Astrocyte (in vitro differentiated cells and primary cell): ENCODE results near the gene RTTN. TPM values are rescaled to one million over a fixed set of nuclear protein-coding genes. Genes with fewer than 3 reads are reported as not detected.

Experiments
- DNase-seq: peaks from one replicate; pipeline ENCODE4 v3.0.0-alpha.2; 2010; ENCODE audit warnings: low read depth
- FAIRE-seq: peaks from 2 replicates; lab custom pipeline; 2011; peaks lifted over from hg19 to GRCh38; lab: Jason Lieb, UNC
- H2AFZ ChIP-seq: 2 replicates; pipeline ENCODE4 v1.6.0; 2012; ENCODE audit warnings: low read depth, low read length, inconsistent platforms
- H3K27ac ChIP-seq: 2 replicates; pipeline ENCODE4 v1.5.1; 2011; ENCODE audit warnings: low read depth, low read length, inconsistent platforms
- H3K27me3 ChIP-seq: 2 replicates; pipeline ENCODE4 v1.6.0; 2011; ENCODE audit warnings: low read length, inconsistent platforms; ENCODE audit not compliant: insufficient read depth
- H3K36me3 ChIP-seq: 2 replicates; pipeline ENCODE4 v1.5.1; 2011; ENCODE audit warnings: low read length, inconsistent platforms; ENCODE audit not compliant: insufficient read depth
- H3K4me1 ChIP-seq: 2 replicates; pipeline ENCODE4 v1.5.1; 2011; ENCODE audit warnings: low read length, inconsistent platforms; ENCODE audit not compliant: insufficient read depth
- H3K4me2 ChIP-seq: 2 replicates; pipeline ENCODE4 v1.6.0; 2012; ENCODE audit warnings: low read length, inconsistent platforms
- H3K4me3 ChIP-seq: 2 replicates; pipeline ENCODE4 v1.5.1; 2011; ENCODE audit warnings: low read depth, mild to moderate bottlenecking, low read length, inconsistent platforms; ENCODE audit not compliant: insufficient read depth
- H3K79me2 ChIP-seq: 2 replicates; pipeline ENCODE4 v1.6.0; 2012; ENCODE audit warnings: mild to moderate bottlenecking, low read length, inconsistent platforms; ENCODE audit not compliant: insufficient read depth
- H3K9ac ChIP-seq: 2 replicates; pipeline ENCODE4 v1.6.0; 2012; ENCODE audit warnings: mild to moderate bottlenecking, low read length, inconsistent platforms
- H3K9me3 ChIP-seq: 2 replicates; pipeline ENCODE4 v1.5.1; 2012; ENCODE audit warnings: low read depth, mild to moderate bottlenecking, low read length, inconsistent platforms; ENCODE audit not compliant: insufficient read depth
- H4K20me1 ChIP-seq: 2 replicates; pipeline ENCODE4 v1.6.0; 2012; ENCODE audit warnings: low read length, inconsistent platforms; ENCODE audit not compliant: insufficient read depth
- H3K27ac Mint-ChIP-seq: one replicate; pipeline ENCODE4 v1.8.0; 2021; ENCODE audit warnings: mild to moderate bottlenecking, mixed read lengths; ENCODE audit not compliant: unreplicated experiment
- H3K27me3 Mint-ChIP-seq: one replicate; pipeline ENCODE4 v1.8.0; 2021; ENCODE audit warnings: low read depth, mixed read lengths; ENCODE audit not compliant: unreplicated experiment
- H3K36me3 Mint-ChIP-seq: one replicate; pipeline ENCODE4 v1.8.0; 2021; ENCODE audit warnings: low read depth, mixed read lengths; ENCODE audit not compliant: unreplicated experiment
- H3K4me1 Mint-ChIP-seq: one replicate; pipeline ENCODE4 v1.8.0; 2021; ENCODE audit warnings: low read depth, mixed read lengths; ENCODE audit not compliant: unreplicated experiment
- H3K4me3 Mint-ChIP-seq: one replicate; pipeline ENCODE4 v1.8.0; 2021; ENCODE audit warnings: mild to moderate bottlenecking, moderate library complexity, mixed read lengths; ENCODE audit not compliant: unreplicated experiment
- H3K9me3 Mint-ChIP-seq: one replicate; pipeline ENCODE4 v1.8.0; 2021; ENCODE audit warnings: mild to moderate bottlenecking, mixed read lengths; ENCODE audit not compliant: unreplicated experiment
- EZH2 ChIP-seq: IDR thresholded peaks from 2 replicates; pipeline ENCODE4 v1.6.1; 2012; ENCODE audit warnings: mild to moderate bottlenecking, low read length, inconsistent platforms; ENCODE audit not compliant: insufficient read depth
- total RNA-seq: library from RNA; stranded (reverse); gene quantifications from 2 replicates; pipeline ENCODE4 v1.2.1, GENCODE V29; 2021
- TF ChIP-seq, protein P1 (sequence below): IDR thresholded peaks from 2 replicates; pipeline ENCODE4 v1.5.1; 2011; ENCODE audit warnings: low read depth, mild to moderate bottlenecking, inconsistent platforms, low read length, moderate library complexity; ENCODE audit not compliant: insufficient read depth

RTTN gene
- total RNA-seq, 1 donor from 2014 or later: 6.3 TPM

- H2AFZ ChIP-seq: no peak overlapping the region
- no peaks in the 10 kb centered on the region for H3K4me1 ChIP-seq
- H3K27me3 Mint-ChIP-seq: peaks cover 7% of the 10 kb centered on the region
- FAIRE-seq: no peak
- peaks cover 6% of the 10 kb centered on the region for H3K9me3 Mint-ChIP-seq
- no peak overlapping the region for H3K27ac Mint-ChIP-seq
- H3K36me3 Mint-ChIP-seq: peaks cover 1% of the 10 kb centered on the region
- H4K20me1 ChIP-seq: no peaks in the 10 kb centered on the region
- H3K4me3 Mint-ChIP-seq: no peak overlapping the region
- TF ChIP-seq EZH2: no peak
- TF ChIP-seq, protein P1, sequence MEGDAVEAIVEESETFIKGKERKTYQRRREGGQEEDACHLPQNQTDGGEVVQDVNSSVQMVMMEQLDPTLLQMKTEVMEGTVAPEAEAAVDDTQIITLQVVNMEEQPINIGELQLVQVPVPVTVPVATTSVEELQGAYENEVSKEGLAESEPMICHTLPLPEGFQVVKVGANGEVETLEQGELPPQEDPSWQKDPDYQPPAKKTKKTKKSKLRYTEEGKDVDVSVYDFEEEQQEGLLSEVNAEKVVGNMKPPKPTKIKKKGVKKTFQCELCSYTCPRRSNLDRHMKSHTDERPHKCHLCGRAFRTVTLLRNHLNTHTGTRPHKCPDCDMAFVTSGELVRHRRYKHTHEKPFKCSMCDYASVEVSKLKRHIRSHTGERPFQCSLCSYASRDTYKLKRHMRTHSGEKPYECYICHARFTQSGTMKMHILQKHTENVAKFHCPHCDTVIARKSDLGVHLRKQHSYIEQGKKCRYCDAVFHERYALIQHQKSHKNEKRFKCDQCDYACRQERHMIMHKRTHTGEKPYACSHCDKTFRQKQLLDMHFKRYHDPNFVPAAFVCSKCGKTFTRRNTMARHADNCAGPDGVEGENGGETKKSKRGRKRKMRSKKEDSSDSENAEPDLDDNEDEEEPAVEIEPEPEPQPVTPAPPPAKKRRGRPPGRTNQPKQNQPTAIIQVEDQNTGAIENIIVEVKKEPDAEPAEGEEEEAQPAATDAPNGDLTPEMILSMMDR: no peak
- no peaks in the 10 kb centered on the region for H3K79me2 ChIP-seq
- H3K36me3 ChIP-seq: no peaks in the 10 kb centered on the region
- no peak overlapping the region for H3K4me2 ChIP-seq
- H3K27me3 ChIP-seq: no peaks in the 10 kb centered on the region
- no peak overlapping the region for H3K4me3 ChIP-seq
- H3K9me3 ChIP-seq: peaks cover 6% of the 10 kb centered on the region
- H3K4me1 Mint-ChIP-seq: no peaks in the 10 kb centered on the region
- no peak overlapping the region for H3K9ac ChIP-seq
- no peak overlapping the region for H3K27ac ChIP-seq
- DNase-seq: no peak
Observed at GRCh38 chr18:70227438-70227837, 22.0 kb upstream of the RTTN start.

DNA sequence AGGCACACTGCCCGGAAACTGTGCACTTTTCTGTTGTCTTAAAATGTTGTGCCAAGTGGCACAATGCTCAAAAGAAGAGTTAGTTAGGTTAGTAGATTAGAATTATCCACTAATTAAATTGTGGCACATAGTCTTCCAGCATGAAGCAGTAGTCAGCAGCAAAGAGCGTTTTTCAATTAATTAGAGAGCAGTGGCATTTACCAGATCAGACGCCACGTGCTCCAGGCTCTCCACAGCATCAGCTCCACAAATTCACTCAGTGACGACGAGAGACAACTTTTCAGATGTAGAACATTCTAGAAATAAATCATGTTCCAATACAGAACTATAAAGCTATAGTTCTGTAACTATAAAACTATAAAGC is 16.4 kb upstream of the RTTN start:
- no peak for TF ChIP-seq EZH2
- TF ChIP-seq, protein P1: no peak
- Histone ChIP-seq H3K9me3 (no peaks in the 10 kb centered on the region), H3K9ac (no peak overlapping the region), H3K4me3 (no peak overlapping the region), H3K27me3 (peaks cover 13% of the 10 kb centered on the region), H3K4me1 (no peaks in the 10 kb centered on the region), H3K27ac (no peak overlapping the region), H3K79me2 (no peaks in the 10 kb centered on the region), H2AFZ (peak overlapping the region; percentile 88), H4K20me1 (no peaks in the 10 kb centered on the region), H3K4me2 (peak overlapping the region; percentile 62), H3K36me3 (no peaks in the 10 kb centered on the region)
- Mint-ChIP-seq H3K4me1 (no peaks in the 10 kb centered on the region), H3K9me3 (no peaks in the 10 kb centered on the region), H3K27ac (no peak overlapping the region), H3K27me3 (peaks cover 15% of the 10 kb centered on the region), H3K36me3 (peaks cover 1% of the 10 kb centered on the region), H3K4me3 (no peak overlapping the region)
- FAIRE-seq (no peak), DNase-seq (no peak)

DNA sequence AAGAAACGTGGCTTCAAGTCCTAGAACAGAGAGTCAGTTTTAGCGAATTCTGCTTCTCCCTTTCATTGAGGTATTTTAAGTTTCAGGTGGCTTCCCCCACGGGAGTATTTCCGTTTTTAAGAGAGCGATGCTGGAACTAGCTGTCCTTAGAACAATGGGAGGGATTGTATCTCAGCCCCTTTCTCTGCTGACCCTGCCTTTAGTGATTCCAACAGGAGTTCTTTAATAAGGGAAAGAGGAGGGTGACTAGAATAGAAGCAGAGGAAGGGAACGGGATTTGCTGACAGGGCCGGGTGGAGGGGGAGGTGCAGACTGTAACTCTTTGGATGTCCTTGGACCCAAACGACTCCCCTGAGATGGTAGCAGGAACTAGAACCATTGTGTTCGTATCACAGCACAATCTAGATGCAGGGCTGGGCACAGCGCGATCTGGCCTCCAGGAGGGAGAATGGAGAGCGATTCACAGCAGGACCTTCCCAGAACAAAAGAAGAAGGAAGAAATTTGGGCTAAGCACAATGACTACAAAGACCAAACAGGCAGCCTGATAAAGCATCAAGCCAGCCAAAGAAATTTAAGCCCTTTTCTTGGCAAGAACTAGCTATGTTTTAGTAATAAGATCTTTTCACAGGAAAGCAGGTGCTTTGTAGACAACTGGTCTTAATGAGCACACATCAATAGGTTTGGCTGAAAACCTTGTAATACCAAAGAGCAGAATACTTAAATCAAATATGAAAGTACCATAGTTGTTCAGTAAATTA is 15.8 kb upstream of the RTTN start:
- DNase-seq (no peak), FAIRE-seq (no peak)
- H3K36me3 ChIP-seq: no peaks in the 10 kb centered on the region
- Mint-ChIP-seq H3K27me3 (peaks cover 15% of the 10 kb centered on the region), H3K4me3 (no peak overlapping the region), H3K9me3 (no peaks in the 10 kb centered on the region), H3K4me1 (no peaks in the 10 kb centered on the region), H3K27ac (no peak overlapping the region), H3K36me3 (peaks cover 1% of the 10 kb centered on the region)
- no peak overlapping the region for H3K4me3 ChIP-seq
- H4K20me1 ChIP-seq: no peaks in the 10 kb centered on the region
- no peaks in the 10 kb centered on the region for H3K4me1 ChIP-seq
- H3K4me2 ChIP-seq: peak overlapping the region; percentile 62
- no peaks in the 10 kb centered on the region for H3K79me2 ChIP-seq
- no peak overlapping the region for H3K27ac ChIP-seq
- peak overlapping the region; percentile 11 for H3K9ac ChIP-seq
- TF ChIP-seq, protein P1: no peak
- no peak for TF ChIP-seq EZH2
- H2AFZ ChIP-seq: peak overlapping the region; percentile 88
- no peaks in the 10 kb centered on the region for H3K9me3 ChIP-seq
- H3K27me3 ChIP-seq: peaks cover 13% of the 10 kb centered on the region
